AG04449 (cell line): ENCODE data around the gene WWC1.

ENCODE experiments used
- CTCF ChIA-PET: fragments of 350-600 bp; formaldehyde crosslinking; extraction: SDS; loops from one replicate; lab custom pipeline; 2021; ENCODE audit warnings: antibody characterized with exemption; lab: Yijun Ruan, JAX
- POLR2A ChIA-PET: fragments of 400-600, 350-600 bp; formaldehyde crosslinking; extraction: SDS; loops from one replicate; lab custom pipeline; 2020; ENCODE audit warnings: antibody characterized with exemption, inconsistent platforms; lab: Yijun Ruan, JAX
- DNase-seq: peaks from one replicate; pipeline ENCODE4 v3.0.0-alpha.2; 2010; ENCODE audit warnings: low read depth, low spot score
- H3K4me3 ChIP-seq: 2 replicates; pipeline ENCODE4 v1.5.1; 2011; ENCODE audit warnings: low read depth, mild to moderate bottlenecking, control low read depth, low read length
- CTCF ChIP-seq: IDR thresholded peaks from one replicate; pipeline ENCODE4 v1.5.1; 2011; ENCODE audit warnings: mild to moderate bottlenecking, moderate library complexity, low read length, control low read depth, inconsistent platforms; ENCODE audit not compliant: insufficient read depth; ENCODE audit errors: missing control alignments

The WWC1 gene

DNA sequence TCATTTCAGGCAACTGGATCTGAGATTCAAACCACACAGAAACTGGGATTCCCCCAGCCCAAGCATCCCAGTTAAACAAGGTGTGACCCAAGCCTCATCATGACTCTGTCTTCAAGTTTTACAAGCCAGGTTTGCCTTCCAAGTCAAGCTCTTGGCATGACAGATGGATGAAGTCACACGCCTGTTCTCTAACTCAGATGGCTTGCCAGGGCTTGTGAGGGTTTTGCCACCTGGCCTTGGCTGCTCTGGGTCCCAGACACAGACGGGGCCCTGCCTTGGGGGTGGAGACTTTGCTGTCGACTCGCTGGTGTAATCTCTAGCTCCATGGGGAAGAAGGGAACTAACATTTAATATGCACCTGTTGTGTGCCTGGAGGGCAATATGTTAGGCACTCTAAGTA lies 99.0 kb downstream of the WWC1 start:
- no peak for TF ChIP-seq CTCF
- no peak for DNase-seq
- CTCF ChIA-PET: no interaction called here
- no peak overlapping the region for H3K4me3 ChIP-seq
- POLR2A ChIA-PET: no interaction called here

DNA sequence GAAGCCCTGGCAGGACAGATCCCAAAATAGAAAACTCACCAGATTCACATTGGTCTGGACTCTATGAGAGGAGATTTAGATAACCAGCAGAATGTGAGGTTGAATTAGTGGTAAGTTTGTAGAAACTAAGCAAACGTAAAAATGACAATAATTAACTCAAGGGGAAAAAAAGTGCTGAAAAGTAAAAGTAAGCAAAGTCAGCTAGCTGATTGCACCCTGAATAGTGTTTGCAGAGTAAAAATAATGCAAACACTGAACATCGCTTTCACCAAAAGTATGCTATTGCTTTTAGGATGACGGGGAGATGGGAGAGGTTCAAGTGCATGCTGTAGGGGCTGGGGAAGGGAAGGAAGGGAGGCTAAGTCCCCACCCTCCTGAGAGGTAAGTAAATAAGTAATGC lies 102.3 kb downstream of the WWC1 start:
- no peak for DNase-seq
- ChIA-PET POLR2A (no interaction called here), CTCF (no interaction called here)
- no peak for TF ChIP-seq CTCF
- no peak overlapping the region for H3K4me3 ChIP-seq

DNA sequence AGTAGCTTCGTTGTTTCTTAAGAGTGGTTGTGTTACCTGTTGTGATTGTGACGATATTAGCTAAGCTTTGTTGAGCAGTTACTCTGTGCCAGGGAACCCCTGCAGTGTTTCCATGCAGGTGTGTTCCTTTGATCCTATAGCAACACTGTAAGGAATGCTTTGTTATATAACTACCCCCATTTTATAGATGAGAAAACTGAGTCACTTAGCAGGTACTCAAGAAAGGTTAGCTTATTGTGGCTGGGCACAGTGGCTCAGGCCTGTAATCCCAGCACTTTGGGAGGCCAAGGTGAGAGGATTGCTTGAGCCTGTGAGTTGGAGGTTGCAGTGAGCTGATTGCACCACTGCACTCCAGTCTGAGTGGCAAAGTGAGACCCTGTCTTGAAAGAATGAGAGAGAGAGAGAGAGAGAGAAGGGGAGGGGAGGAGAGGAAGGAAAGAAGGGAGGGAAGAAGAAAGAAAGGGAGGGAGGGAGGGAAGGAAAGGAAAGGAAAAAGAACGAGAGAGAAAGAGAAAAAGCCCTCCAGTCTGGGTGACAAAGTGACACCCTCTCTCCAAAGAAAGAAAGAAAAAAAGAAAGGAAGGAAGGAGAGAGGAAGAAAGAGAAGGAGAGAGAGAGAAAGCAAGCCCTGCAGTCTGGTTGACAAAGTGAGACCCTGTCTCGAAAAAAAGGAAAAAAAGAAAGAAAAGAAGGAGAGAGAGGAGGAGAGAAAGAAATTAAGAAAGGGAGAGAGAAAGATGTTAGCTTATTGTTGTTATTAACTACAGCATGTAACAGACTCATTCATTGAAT lies 109.2 kb downstream of the WWC1 start:
- no peak for TF ChIP-seq CTCF
- ChIA-PET POLR2A (no interaction called here), CTCF (no interaction called here)
- no peak overlapping the region for H3K4me3 ChIP-seq
- no peak for DNase-seq

DNA sequence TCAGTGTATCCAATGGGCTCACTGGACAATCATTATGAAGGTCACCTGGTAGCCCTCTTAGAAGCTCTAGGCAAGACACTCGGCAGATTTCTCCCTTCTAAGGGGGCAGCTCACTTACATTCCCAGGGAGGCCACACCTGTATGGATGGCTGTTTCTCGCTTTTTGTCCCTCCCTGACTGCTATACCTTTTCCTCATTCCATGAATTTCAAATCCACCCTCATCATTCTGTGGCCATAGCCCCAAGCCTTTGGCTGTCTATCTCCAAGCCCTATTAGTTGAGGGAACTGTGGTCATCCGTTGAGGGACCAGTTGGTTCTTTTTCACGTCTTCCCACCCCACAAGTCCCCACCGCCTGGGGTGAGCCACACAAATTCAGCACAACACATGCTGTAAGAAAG lies 109.8 kb downstream of the WWC1 start:
- no peak for DNase-seq
- TF ChIP-seq CTCF: no peak
- H3K4me3 ChIP-seq: no peak overlapping the region
- ChIA-PET POLR2A (no interaction called here), CTCF (no interaction called here)

GRCh38 chr5:168401880-168402279 lies 110.4 kb downstream of the WWC1 start:
- no peak for DNase-seq
- H3K4me3 ChIP-seq: no peak overlapping the region
- CTCF ChIA-PET: interaction anchor here (0.7 kb wide), 1 partner anchor 9 kb away, joined by 3 read pairs; no protein-coding TSS in a partner anchor
- no peak for TF ChIP-seq CTCF
- POLR2A ChIA-PET: no interaction called here

DNA sequence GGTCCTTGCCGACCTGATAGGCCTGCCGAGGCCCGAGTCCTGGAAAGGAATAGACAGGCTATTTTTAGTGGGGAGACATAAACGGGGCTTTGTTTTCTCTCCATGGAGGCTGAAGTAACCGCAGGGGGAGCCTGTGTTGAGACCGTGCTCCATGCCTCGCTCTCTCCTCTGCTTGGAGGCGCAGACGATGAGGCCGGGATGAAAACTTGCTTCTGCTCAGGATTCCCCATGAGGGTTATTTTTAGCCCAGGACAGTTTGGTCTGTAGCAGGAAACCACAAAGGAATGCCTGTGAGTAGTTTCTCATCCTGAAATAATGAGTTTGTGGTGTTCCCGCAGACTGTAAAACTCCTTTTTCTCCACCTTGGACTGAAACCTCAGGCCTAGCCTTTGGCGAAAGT lies 112.9 kb downstream of the WWC1 start:
- TF ChIP-seq CTCF: peak; percentile 12
- ChIA-PET POLR2A (no interaction called here), CTCF (interaction anchor here (0.5 kb wide), 1 partner anchor 134 kb away, joined by 3 read pairs; no protein-coding TSS in a partner anchor)
- H3K4me3 ChIP-seq: no peak overlapping the region
- peak; percentile 89 for DNase-seq
